A673 (cell line): Measurements from ENCODE around the gene PRSS27. TPM values are rescaled to one million over a fixed set of nuclear protein-coding genes. Genes with fewer than 3 reads are reported as not detected.

ENCODE experiments used
- BruUV-seq: library from RNA; stranded (reverse); fragments of 400-500 nt; replicated peaks from 2 replicates; lab custom pipeline; 2021; lab: Mats Ljungman, UMichigan
- CTCF ChIA-PET: fragments of 300-600 bp; sonication (Branson Sonifier 250); formaldehyde crosslinking; loops from one replicate; lab custom pipeline; 2022; ENCODE audit warnings: antibody characterized with exemption; lab: Charles Lee
- POLR2A ChIA-PET: fragments of 300-600 bp; sonication (Branson Sonifier 250); formaldehyde crosslinking; loops from one replicate; lab custom pipeline; 2022; ENCODE audit warnings: antibody characterized with exemption; ENCODE audit not compliant: low non-redundant PET; lab: Charles Lee
- DNase-seq: peaks from one replicate; pipeline ENCODE4 v3.0.0-alpha.2; 2015; ENCODE audit warnings: low spot score
- H3K27ac ChIP-seq: fragments of 200-600 bp; sonication (generic); 2 replicates; pipeline ENCODE4 v1.5.1; 2016; ENCODE audit warnings: mixed run types, low read depth, mild to moderate bottlenecking, mixed read lengths, antibody characterized with exemption, low read length; ENCODE audit not compliant: poor library complexity, severe bottlenecking
- H3K27me3 ChIP-seq: fragments of 200-600 bp; sonication (generic); replicated peaks from 2 replicates; pipeline ENCODE4 v1.6.1; 2017; ENCODE audit warnings: mixed run types, low read depth, mild to moderate bottlenecking, mixed read lengths, antibody characterized with exemption, low read length; ENCODE audit not compliant: insufficient read depth, poor library complexity
- H3K36me3 ChIP-seq: fragments of 200-600 bp; sonication (generic); 2 replicates; pipeline ENCODE4 v1.6.1; 2016; ENCODE audit warnings: mixed run types, mild to moderate bottlenecking, mixed read lengths, antibody characterized with exemption, low read length; ENCODE audit not compliant: insufficient read depth, poor library complexity, severe bottlenecking
- H3K4me1 ChIP-seq: fragments of 200-600 bp; sonication (generic); 2 replicates; pipeline ENCODE4 v1.6.1; 2017; ENCODE audit warnings: mixed run types, mild to moderate bottlenecking, mixed read lengths, antibody characterized with exemption, low read length; ENCODE audit not compliant: insufficient read depth, poor library complexity, severe bottlenecking
- H3K4me3 ChIP-seq: fragments of 200-600 bp; sonication (generic); 2 replicates; pipeline ENCODE4 v1.5.1; 2016; ENCODE audit warnings: low read depth, mixed run types, mild to moderate bottlenecking, mixed read lengths, low read length; ENCODE audit not compliant: poor library complexity, severe bottlenecking
- H3K9me3 ChIP-seq: fragments of 200-600 bp; sonication (generic); 2 replicates; pipeline ENCODE4 v1.6.1; 2016; ENCODE audit warnings: mixed run types, low read depth, mild to moderate bottlenecking, mixed read lengths, antibody characterized with exemption, low read length; ENCODE audit not compliant: poor library complexity, severe bottlenecking
- EZH2 ChIP-seq: fragments of 200-600 bp; sonication (generic); IDR thresholded peaks from 2 replicates; pipeline ENCODE4 v1.6.1; 2017; ENCODE audit warnings: borderline replicate concordance, low read depth, mild to moderate bottlenecking, mixed read lengths, antibody characterized with exemption, low read length; ENCODE audit not compliant: poor library complexity, severe bottlenecking
- intact Hi-C: fragments of 100-400 bp; cut with micrococcal nuclease; formaldehyde crosslinking; loops from one replicate; pipeline ENCODE4 v1.10.0; 2022; ENCODE audit not compliant: unreplicated experiment
- total RNA-seq: library from RNA; stranded (reverse); gene quantifications from 2 replicates; pipeline ENCODE4 v1.2.3, GENCODE V29; 2021
- TF ChIP-seq, protein P1 (sequence below): fragments of 300-800, 200-600 bp; sonication (generic); conservative IDR thresholded peaks from 2 replicates; pipeline ENCODE4 v1.5.1; 2017; ENCODE audit warnings: low read depth, mild to moderate bottlenecking, antibody characterized with exemption, low read length, moderate library complexity, mixed read lengths

The PRSS27 gene
- total RNA-seq, 1 experiment from 2014 or later: 1.3 TPM

DNA sequence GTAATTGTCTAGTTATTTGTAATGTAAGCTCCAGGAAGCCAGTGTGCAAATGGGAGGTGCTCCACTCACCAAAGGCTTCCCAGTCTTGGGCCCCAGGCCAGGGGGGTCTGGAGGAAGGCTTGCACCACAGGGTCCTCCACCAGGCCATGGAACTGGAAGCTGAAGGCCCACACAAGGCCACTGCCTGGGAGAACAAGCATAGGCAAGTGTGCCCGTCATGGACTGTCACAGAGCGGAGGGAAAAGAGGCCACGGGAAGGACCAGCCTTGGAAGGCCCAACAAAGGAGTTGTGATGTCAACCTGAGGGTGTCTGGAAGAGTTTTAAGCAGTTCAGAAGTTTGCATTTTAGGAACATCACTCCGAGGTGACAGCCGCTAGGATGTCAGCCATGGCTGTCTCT is 29.5 kb upstream of the PRSS27 start:
- intact Hi-C loops: no loop called here
- Histone ChIP-seq H3K27ac (no peak overlapping the region), H3K36me3 (peaks cover 8% of the 10 kb centered on the region), H3K27me3 (no peaks in the 10 kb centered on the region), H3K9me3 (no peaks in the 10 kb centered on the region), H3K4me3 (no peak overlapping the region), H3K4me1 (peaks cover 17% of the 10 kb centered on the region)
- ChIA-PET CTCF (no interaction called here), POLR2A (no interaction called here)
- no TSS peak for BruUV-seq
- no peak for TF ChIP-seq EZH2
- TF ChIP-seq, protein P1, sequence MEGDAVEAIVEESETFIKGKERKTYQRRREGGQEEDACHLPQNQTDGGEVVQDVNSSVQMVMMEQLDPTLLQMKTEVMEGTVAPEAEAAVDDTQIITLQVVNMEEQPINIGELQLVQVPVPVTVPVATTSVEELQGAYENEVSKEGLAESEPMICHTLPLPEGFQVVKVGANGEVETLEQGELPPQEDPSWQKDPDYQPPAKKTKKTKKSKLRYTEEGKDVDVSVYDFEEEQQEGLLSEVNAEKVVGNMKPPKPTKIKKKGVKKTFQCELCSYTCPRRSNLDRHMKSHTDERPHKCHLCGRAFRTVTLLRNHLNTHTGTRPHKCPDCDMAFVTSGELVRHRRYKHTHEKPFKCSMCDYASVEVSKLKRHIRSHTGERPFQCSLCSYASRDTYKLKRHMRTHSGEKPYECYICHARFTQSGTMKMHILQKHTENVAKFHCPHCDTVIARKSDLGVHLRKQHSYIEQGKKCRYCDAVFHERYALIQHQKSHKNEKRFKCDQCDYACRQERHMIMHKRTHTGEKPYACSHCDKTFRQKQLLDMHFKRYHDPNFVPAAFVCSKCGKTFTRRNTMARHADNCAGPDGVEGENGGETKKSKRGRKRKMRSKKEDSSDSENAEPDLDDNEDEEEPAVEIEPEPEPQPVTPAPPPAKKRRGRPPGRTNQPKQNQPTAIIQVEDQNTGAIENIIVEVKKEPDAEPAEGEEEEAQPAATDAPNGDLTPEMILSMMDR: no peak
- DNase-seq: no peak

- H3K27me3 ChIP-seq: no peaks in the 10 kb centered on the region
- no TSS peak for BruUV-seq
- no peaks in the 10 kb centered on the region for H3K9me3 ChIP-seq
- no peak overlapping the region for H3K4me3 ChIP-seq
- peaks cover 2% of the 10 kb centered on the region for H3K36me3 ChIP-seq
- DNase-seq: no peak
- peaks cover 16% of the 10 kb centered on the region for H3K4me1 ChIP-seq
- intact Hi-C loops: no loop called here
- POLR2A ChIA-PET: no interaction called here
- CTCF ChIA-PET: no interaction called here
- TF ChIP-seq, protein P1: no peak
- no peak for TF ChIP-seq EZH2
- H3K27ac ChIP-seq: no peak overlapping the region
Measured at GRCh38 chr16:2748757-2749455, 28.9 kb upstream of the PRSS27 start.

DNA sequence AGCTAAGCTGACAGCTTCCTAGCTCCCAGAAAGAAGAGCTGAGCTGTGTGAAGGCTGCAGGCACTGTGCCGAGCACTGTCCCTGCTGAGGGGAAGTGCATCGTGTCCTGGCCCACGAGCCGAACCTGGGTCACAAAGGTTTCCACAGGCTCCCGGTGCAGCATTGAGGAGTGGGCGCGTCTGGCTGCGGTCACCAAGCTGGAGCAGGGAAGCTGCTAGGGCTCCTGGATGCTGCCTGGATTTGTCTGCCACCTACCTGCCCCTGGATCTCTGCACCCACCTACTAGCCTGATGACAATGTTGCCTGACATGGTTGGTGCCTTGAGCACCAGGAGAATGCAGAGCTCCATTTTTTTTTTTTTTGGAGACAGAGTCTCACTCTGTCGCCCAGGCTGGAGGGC is 25.9 kb upstream of the PRSS27 start:
- Histone ChIP-seq H3K4me1 (peaks cover 5% of the 10 kb centered on the region), H3K4me3 (no peak overlapping the region), H3K27me3 (no peaks in the 10 kb centered on the region), H3K9me3 (no peaks in the 10 kb centered on the region), H3K36me3 (no peaks in the 10 kb centered on the region), H3K27ac (no peak overlapping the region)
- BruUV-seq: no TSS peak
- POLR2A ChIA-PET: no interaction called here
- intact Hi-C loops: no loop called here
- CTCF ChIA-PET: no interaction called here
- TF ChIP-seq, protein P1: no peak
- no peak for DNase-seq
